Measurements from ENCODE around the gene SHROOM4.

The SHROOM4 gene

GRCh38 chrX:50711907-50712306 is 102.1 kb downstream of the SHROOM4 start:
- Histone ChIP-seq H3K27ac (no peak overlapping the region), H3K4me3 (no peak overlapping the region)
- TF ChIP-seq CTCF (IDR thresholded peaks at IDR 0.05): no peak
- no peak for DNase-seq (ENCODE audit: low spot score)

- Histone ChIP-seq H3K4me3 (no peak overlapping the region), H3K27ac (no peak overlapping the region)
- no peak for DNase-seq (ENCODE audit: low spot score)
- no peak for TF ChIP-seq CTCF (IDR thresholded peaks at IDR 0.05)
Observed at GRCh38 chrX:50707955-50708699, 105.9 kb downstream of the SHROOM4 start.

GRCh38 chrX:50707405-50707804 is 106.6 kb downstream of the SHROOM4 start:
- H3K4me3 ChIP-seq: no peak overlapping the region
- no peak for DNase-seq (ENCODE audit: low spot score)
- no peak for TF ChIP-seq CTCF (IDR thresholded peaks at IDR 0.05)
- H3K27ac ChIP-seq: no peak overlapping the region

GRCh38 chrX:50705042-50705441 is 109.0 kb downstream of the SHROOM4 start:
- H3K4me3 ChIP-seq: no peak overlapping the region
- no peak for DNase-seq (ENCODE audit: low spot score)
- TF ChIP-seq CTCF (IDR thresholded peaks at IDR 0.05): no peak
- H3K27ac ChIP-seq: no peak overlapping the region

GRCh38 chrX:50704360-50704759 is 109.6 kb downstream of the SHROOM4 start:
- DNase-seq (ENCODE audit: low spot score): no peak
- TF ChIP-seq CTCF (IDR thresholded peaks at IDR 0.05): no peak
- Histone ChIP-seq H3K4me3 (no peak overlapping the region), H3K27ac (no peak overlapping the region)

- no peak for TF ChIP-seq CTCF (IDR thresholded peaks at IDR 0.05)
- Histone ChIP-seq H3K27ac (no peak overlapping the region), H3K4me3 (no peak overlapping the region)
- no peak for DNase-seq (ENCODE audit: low spot score)
Observed at GRCh38 chrX:50700921-50701320, 113.1 kb downstream of the SHROOM4 start.

GRCh38 chrX:50698944-50699343 is 115.0 kb downstream of the SHROOM4 start:
- H3K4me3 ChIP-seq: no peak overlapping the region
- no peak for TF ChIP-seq CTCF (IDR thresholded peaks at IDR 0.05)
- no peak overlapping the region for H3K27ac ChIP-seq
- DNase-seq (ENCODE audit: low spot score): no peak

Data from coronary artery (tissue), 2 donors.